GM18511 (cell line): ENCODE measurements around the gene TTC1.
A peak's percentile ranks its signal among the peaks of the same experiment; 100 is the strongest.
"Not testable (repeated sequence)": the region's sequence is repeated elsewhere in the genome, so short reads cannot be mapped to it uniquely, and the experiment has no call there.

Experiments
- ATAC-seq: cut with Tn5 transposase; IDR thresholded peaks from one replicate; pipeline ENCODE4 v1.9.1; 2021; ENCODE audit warnings: mild to moderate bottlenecking, moderate library complexity; ENCODE audit not compliant: unreplicated experiment

TTC1 gene, protein sequence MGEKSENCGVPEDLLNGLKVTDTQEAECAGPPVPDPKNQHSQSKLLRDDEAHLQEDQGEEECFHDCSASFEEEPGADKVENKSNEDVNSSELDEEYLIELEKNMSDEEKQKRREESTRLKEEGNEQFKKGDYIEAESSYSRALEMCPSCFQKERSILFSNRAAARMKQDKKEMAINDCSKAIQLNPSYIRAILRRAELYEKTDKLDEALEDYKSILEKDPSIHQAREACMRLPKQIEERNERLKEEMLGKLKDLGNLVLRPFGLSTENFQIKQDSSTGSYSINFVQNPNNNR

GRCh38 chr5:160008877-160009590 lies at the start of gene TTC1:
Gene TTC1, plus strand, starts transcription at chr5:160009139. Its CDS starts 1,390 bp downstream, at chr5:160010529.
- peak; percentile 100 for ATAC-seq

- no peak for ATAC-seq
These were observed 47.5 kb upstream of the TTC1 start for GRCh38 chr5:159961176-159962160.

GRCh38 chr5:159962214-159962613 lies 46.7 kb upstream of the TTC1 start:
- ATAC-seq = no peak

DNA sequence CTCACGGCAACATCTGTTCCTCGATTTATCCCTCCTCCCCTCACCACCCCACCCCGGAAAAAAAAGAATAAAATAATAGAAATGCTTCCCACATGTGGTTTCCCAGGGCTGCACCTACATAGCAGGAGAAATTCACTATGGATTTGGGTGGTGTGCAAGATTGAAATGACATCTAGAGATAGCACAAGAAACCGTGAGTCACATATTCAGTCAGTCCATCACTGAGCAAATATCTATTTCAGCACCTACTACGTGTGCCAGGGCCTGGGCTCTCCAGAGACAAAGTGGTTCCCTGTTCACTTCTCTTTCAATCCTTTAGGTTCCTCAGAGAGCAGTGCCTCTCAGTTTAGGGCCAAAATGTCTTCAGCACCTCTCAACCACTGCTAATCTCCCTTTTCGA lies 45.0 kb upstream of the TTC1 start:
- no peak for ATAC-seq

DNA sequence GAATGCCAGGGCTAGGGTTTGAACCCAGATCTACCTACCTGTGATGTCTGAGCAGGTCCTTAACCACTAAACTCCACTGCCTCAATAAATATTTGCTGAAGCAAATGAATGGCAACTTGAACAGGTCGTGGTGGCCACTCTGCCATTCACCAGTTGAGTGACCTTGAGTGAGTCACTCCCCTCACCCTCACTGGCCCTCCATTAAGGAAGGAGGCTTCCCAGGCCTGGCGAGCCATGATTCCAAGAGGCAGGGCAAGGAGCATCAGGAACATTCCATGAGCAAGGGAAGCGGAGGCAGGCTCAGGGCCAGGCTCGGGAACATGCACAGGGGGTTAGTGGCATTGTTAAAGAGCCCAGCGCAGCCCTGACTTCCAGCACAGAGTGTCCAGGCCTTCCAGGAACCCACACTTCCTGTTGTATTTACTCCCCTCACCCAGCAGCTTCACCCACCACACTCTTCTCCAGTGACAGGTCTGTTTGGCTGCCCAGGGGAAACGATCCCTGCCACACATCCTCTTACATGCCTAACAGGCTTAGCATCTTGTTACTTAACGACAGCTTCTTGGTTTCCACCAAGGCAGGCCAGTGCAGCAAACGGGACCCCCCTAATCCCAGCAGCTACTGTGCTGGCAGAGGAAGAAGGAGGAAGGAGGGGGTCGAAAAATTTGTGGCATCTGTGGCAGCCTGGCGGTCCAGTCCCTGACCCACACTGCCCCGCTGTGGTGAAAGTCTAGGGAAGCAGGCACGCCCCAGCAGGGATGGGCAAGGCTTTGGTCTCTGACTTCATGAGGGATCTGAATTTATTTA lies 43.7 kb upstream of the TTC1 start:
- ATAC-seq = no peak

GRCh38 chr5:159965838-159966128 lies 43.2 kb upstream of the TTC1 start:
- not testable (repeated sequence) for ATAC-seq

DNA sequence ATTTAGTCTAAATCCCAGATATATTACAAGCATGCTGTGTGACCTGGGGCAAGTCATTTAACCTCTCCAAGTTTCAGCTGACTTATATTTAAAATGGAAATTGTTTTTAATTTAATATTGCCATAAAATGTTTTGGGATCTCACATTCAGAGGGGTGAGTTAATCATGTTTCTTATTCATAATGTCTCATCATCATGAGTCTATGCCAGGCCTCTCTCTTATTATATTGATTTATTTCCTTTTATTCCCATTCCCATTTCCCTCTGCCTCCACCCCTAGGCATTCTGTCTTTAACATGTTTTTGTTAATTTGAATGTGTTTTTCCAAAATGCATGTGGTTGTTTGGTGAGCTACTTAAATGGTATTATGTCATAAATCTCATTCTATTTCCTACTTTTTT lies 39.0 kb upstream of the TTC1 start:
- ATAC-seq = no peak

GRCh38 chr5:159971038-159971437 lies 37.9 kb upstream of the TTC1 start:
- no peak for ATAC-seq

DNA sequence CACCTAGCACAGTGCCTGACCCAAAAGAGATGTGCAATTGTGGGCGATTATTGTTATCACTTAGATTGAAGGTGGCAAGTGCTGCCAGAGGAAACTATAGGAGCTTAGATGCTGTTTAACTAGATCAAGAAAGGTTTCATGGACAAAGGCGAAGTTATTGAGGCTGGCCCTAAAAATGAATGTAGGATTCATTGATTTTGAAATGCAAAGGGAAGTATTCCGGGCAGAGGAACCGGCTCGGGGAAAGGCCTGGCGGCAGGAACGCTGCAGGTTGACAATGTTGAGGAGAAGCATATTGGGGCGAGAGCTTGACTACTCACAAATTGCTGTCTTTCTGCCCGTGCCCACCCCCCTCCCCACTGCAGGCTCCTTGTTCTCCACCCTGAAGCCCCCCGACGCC lies 37.4 kb upstream of the TTC1 start:
- ATAC-seq = no peak

DNA sequence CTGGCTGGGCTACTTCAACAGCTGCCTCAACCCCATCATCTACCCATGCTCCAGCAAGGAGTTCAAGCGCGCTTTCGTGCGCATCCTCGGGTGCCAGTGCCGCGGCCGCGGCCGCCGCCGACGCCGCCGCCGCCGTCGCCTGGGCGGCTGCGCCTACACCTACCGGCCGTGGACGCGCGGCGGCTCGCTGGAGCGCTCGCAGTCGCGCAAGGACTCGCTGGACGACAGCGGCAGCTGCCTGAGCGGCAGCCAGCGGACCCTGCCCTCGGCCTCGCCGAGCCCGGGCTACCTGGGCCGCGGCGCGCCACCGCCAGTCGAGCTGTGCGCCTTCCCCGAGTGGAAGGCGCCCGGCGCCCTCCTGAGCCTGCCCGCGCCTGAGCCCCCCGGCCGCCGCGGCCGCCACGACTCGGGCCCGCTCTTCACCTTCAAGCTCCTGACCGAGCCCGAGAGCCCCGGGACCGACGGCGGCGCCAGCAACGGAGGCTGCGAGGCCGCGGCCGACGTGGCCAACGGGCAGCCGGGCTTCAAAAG lies 36.9 kb upstream of the TTC1 start:
- ATAC-seq = no peak

- ATAC-seq = no peak
These were observed 36.2 kb upstream of the TTC1 start for GRCh38 chr5:159972538-159973362.

DNA sequence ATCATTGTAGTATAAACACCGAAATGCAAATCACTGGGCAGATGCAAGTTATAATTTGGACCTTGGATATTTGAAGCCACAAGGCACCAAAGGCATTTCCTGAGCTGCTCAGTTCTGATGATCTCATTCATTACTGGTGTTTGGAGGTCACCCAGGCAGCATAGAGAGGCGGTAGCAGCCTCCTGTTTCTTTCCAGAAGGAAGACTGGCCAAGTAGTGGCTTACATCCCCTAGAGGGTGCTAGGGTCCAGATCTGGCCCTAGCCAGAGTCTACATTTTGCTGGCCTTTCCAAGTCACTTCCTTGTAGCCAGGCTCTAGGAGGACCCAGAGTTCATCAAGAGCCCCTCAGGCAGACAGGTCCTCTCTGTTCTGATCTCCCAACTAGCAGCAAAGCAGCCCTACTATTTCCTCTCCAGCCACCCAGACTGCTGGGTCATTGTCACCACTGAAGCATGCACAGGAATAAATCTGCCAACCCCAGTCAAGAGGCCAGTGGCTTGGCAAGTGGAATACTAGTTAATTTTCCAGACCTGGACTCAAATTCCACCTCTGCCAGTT lies 33.4 kb upstream of the TTC1 start:
- no peak for ATAC-seq

DNA sequence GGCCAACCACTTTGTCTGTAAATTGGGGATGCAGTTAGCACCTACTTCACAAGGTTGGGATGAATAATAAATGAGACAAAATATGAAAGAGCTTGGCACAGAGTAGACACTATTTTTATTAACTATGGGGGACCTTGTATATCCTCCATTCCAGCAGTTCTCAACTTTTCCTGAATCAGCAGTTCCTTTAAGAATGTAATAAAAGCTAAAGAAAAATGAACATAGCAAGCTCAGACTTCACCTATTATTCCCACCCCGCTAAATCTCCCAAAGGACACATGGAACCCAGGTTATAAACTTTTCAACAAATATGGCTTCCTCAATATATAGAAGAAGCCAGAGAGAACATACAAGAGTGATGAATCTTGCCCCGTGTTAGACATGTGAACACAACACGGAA lies 32.0 kb upstream of the TTC1 start:
- no peak for ATAC-seq

DNA sequence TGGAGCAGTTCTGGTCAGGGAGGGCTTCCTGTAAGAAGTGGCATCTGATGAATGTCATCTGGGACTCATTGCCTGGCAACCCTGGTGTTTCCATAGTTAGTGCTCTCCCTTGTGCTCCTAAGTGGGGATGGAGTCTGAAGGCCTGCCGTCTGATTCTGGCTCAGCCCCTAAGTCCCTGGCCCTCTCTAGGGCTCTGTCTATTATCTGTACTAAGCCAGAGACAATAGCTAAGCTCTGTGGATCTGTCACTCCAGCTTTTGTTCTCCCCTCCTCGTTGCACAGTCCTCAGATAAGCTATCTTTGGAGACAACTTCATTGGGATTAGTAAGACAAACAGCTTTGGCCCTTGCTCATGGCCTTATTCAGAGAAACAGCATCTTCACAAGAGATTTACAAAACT lies 30.6 kb upstream of the TTC1 start:
- ATAC-seq = no peak

GRCh38 chr5:159982421-159983173 lies 26.3 kb upstream of the TTC1 start:
- ATAC-seq = no peak

GRCh38 chr5:159987031-159987674 lies 21.8 kb upstream of the TTC1 start:
- peak; percentile 92 for ATAC-seq

- no peak for ATAC-seq
These were observed 18.4 kb upstream of the TTC1 start for GRCh38 chr5:159990506-159990905.

- no peak for ATAC-seq
These were observed 16.4 kb upstream of the TTC1 start for GRCh38 chr5:159992566-159992965.
